ENCODE results near the gene FAT1. TPM values are rescaled to one million over a fixed set of nuclear protein-coding genes. Genes with fewer than 3 reads are reported as not detected.
A peak's percentile ranks its signal among the peaks of the same experiment; 100 is the strongest.

The FAT1 gene
- total RNA-seq, 1 donor from 2014 or later: 408 TPM

GRCh38 chr4:186727977-186728519 is 4.4 kb upstream of the FAT1 start:
- Mint-ChIP-seq H3K4me1 (ENCODE audit: unreplicated experiment) (peaks cover 29% of the 10 kb centered on the region), H3K36me3 (ENCODE audit: unreplicated experiment) (peaks cover 2% of the 10 kb centered on the region), H3K27ac (ENCODE audit: unreplicated experiment) (peak overlapping the region; percentile 90), H3K27me3 (ENCODE audit: unreplicated experiment) (no peaks in the 10 kb centered on the region), H3K9me3 (ENCODE audit: unreplicated experiment) (no peaks in the 10 kb centered on the region), H3K4me3 (ENCODE audit: unreplicated experiment) (peak overlapping the region; percentile 89)
- DNase-seq (ENCODE audit: extremely low spot score, unreplicated experiment): no peak
- peak; percentile 44 for TF ChIP-seq CTCF (IDR thresholded peaks at IDR 0.05)

GRCh38 chr4:186727169-186727976 is 3.7 kb upstream of the FAT1 start:
- DNase-seq (ENCODE audit: extremely low spot score, unreplicated experiment): no peak
- TF ChIP-seq CTCF (IDR thresholded peaks at IDR 0.05): no peak
- Mint-ChIP-seq H3K36me3 (ENCODE audit: unreplicated experiment) (peaks cover 2% of the 10 kb centered on the region), H3K9me3 (ENCODE audit: unreplicated experiment) (no peaks in the 10 kb centered on the region), H3K27ac (ENCODE audit: unreplicated experiment) (peak overlapping the region; percentile 90), H3K27me3 (ENCODE audit: unreplicated experiment) (no peaks in the 10 kb centered on the region), H3K4me3 (ENCODE audit: unreplicated experiment) (peak overlapping the region; percentile 89), H3K4me1 (ENCODE audit: unreplicated experiment) (peaks cover 32% of the 10 kb centered on the region)

GRCh38 chr4:186726426-186727168 is 2.9 kb upstream of the FAT1 start:
- Mint-ChIP-seq H3K27me3 (ENCODE audit: unreplicated experiment) (no peaks in the 10 kb centered on the region), H3K27ac (ENCODE audit: unreplicated experiment) (peak overlapping the region; percentile 97), H3K36me3 (ENCODE audit: unreplicated experiment) (no peaks in the 10 kb centered on the region), H3K4me1 (ENCODE audit: unreplicated experiment) (peaks cover 40% of the 10 kb centered on the region), H3K9me3 (ENCODE audit: unreplicated experiment) (no peaks in the 10 kb centered on the region), H3K4me3 (ENCODE audit: unreplicated experiment) (peak overlapping the region; percentile 96)
- peak; percentile 94 for DNase-seq (ENCODE audit: extremely low spot score, unreplicated experiment)
- TF ChIP-seq CTCF (IDR thresholded peaks at IDR 0.05): peak; percentile 36

- Mint-ChIP-seq H3K4me3 (ENCODE audit: unreplicated experiment) (peak overlapping the region; percentile 96), H3K36me3 (ENCODE audit: unreplicated experiment) (no peaks in the 10 kb centered on the region), H3K27ac (ENCODE audit: unreplicated experiment) (peak overlapping the region; percentile 97), H3K27me3 (ENCODE audit: unreplicated experiment) (no peaks in the 10 kb centered on the region), H3K4me1 (ENCODE audit: unreplicated experiment) (peaks cover 46% of the 10 kb centered on the region), H3K9me3 (ENCODE audit: unreplicated experiment) (no peaks in the 10 kb centered on the region)
- peak; percentile 89 for TF ChIP-seq CTCF (IDR thresholded peaks at IDR 0.05)
- DNase-seq (ENCODE audit: extremely low spot score, unreplicated experiment): peak; percentile 94
These were observed 2.1 kb upstream of the FAT1 start for GRCh38 chr4:186725469-186726425.
